ENCODE results near the gene PCYOX1L. TPM values are rescaled to one million over a fixed set of nuclear protein-coding genes. Genes with fewer than 3 reads are reported as not detected.

Gene PCYOX1L
- polyA plus RNA-seq, 4 donors, result 15.8 to 18.8 (median 18.3) TPM

- DNase-seq (ENCODE audit: low read depth in 4 of 4, low spot score in 3 of 4), result no peak
These were observed 24.0 kb upstream of the PCYOX1L start for GRCh38 chr5:149333711-149334443.

GRCh38 chr5:149337736-149338135 lies 20.1 kb upstream of the PCYOX1L start:
- DNase-seq (ENCODE audit: low read depth in 4 of 4, low spot score in 3 of 4), result no peak

- no peak for DNase-seq (ENCODE audit: low read depth in 4 of 4, low spot score in 3 of 4)
These were observed 19.5 kb upstream of the PCYOX1L start for GRCh38 chr5:149338364-149338763.

- no peak for DNase-seq (ENCODE audit: low read depth in 4 of 4, low spot score in 3 of 4)
These were observed 16.9 kb upstream of the PCYOX1L start for GRCh38 chr5:149340920-149341319.

- no peak for DNase-seq (ENCODE audit: low read depth in 4 of 4, low spot score in 3 of 4)
These were observed 16.0 kb upstream of the PCYOX1L start for GRCh38 chr5:149341876-149342275.

- no peak for DNase-seq (ENCODE audit: low read depth in 4 of 4, low spot score in 3 of 4)
These were observed 13.7 kb upstream of the PCYOX1L start for GRCh38 chr5:149344151-149344550.

GRCh38 chr5:149345147-149345891 lies 12.5 kb upstream of the PCYOX1L start, which contains the start of gene GRPEL2:
Gene GRPEL2 (plus strand): TSS chr5:149345499. CDS start chr5:149345540, 41 bp downstream.
- DNase-seq (ENCODE audit: low read depth in 4 of 4, low spot score in 3 of 4), result peak; percentile 87 to 94 (median 90)

- no peak for DNase-seq (ENCODE audit: low read depth in 4 of 4, low spot score in 3 of 4)
These were observed 12.0 kb upstream of the PCYOX1L start for GRCh38 chr5:149345892-149346222.

GRCh38 chr5:149348518-149348917 lies 9.3 kb upstream of the PCYOX1L start:
- DNase-seq (ENCODE audit: low read depth in 4 of 4, low spot score in 3 of 4), result no peak

- no peak for DNase-seq (ENCODE audit: low read depth in 4 of 4, low spot score in 3 of 4)
These were observed 8.5 kb upstream of the PCYOX1L start for GRCh38 chr5:149349382-149349781.

- DNase-seq (ENCODE audit: low read depth in 4 of 4, low spot score in 3 of 4), result no peak
These were observed 5.7 kb upstream of the PCYOX1L start for GRCh38 chr5:149352169-149352568.

- no peak for DNase-seq (ENCODE audit: low read depth in 4 of 4, low spot score in 3 of 4)
These were observed 3.9 kb upstream of the PCYOX1L start for GRCh38 chr5:149353911-149354310.

GRCh38 chr5:149355688-149356087 lies 2.2 kb upstream of the PCYOX1L start:
- no peak for DNase-seq (ENCODE audit: low read depth in 4 of 4, low spot score in 3 of 4)

GRCh38 chr5:149356391-149356790 lies 1.5 kb upstream of the PCYOX1L start:
- no peak for DNase-seq (ENCODE audit: low read depth in 4 of 4, low spot score in 3 of 4)

GRCh38 chr5:149358294-149358651 lies 427 bp downstream of the PCYOX1L start:
- DNase-seq (ENCODE audit: low read depth in 4 of 4, low spot score in 3 of 4), result no peak

- DNase-seq (ENCODE audit: low read depth in 4 of 4, low spot score in 3 of 4), result no peak
These were observed 1.1 kb downstream of the PCYOX1L start for GRCh38 chr5:149358868-149359495.

- DNase-seq (ENCODE audit: low read depth in 4 of 4, low spot score in 3 of 4), result no peak
These were observed 2.4 kb downstream of the PCYOX1L start for GRCh38 chr5:149360272-149360671.

- DNase-seq (ENCODE audit: low read depth in 4 of 4, low spot score in 3 of 4), result no peak
These were observed 4.7 kb downstream of the PCYOX1L start for GRCh38 chr5:149362541-149362940.

- DNase-seq (ENCODE audit: low read depth in 4 of 4, low spot score in 3 of 4), result no peak
These were observed 5.5 kb downstream of the PCYOX1L start for GRCh38 chr5:149363358-149363757.

GRCh38 chr5:149363936-149364335 lies 6.1 kb downstream of the PCYOX1L start:
- no peak for DNase-seq (ENCODE audit: low read depth in 4 of 4, low spot score in 3 of 4)

GRCh38 chr5:149364719-149365118 lies 6.9 kb downstream of the PCYOX1L start:
- DNase-seq (ENCODE audit: low read depth in 4 of 4, low spot score in 3 of 4), result no peak

- DNase-seq (ENCODE audit: low read depth in 4 of 4, low spot score in 3 of 4), result no peak
These were observed 7.6 kb downstream of the PCYOX1L start for GRCh38 chr5:149365418-149365817.

All from left renal pelvis (tissue), 4 donors.